ENCODE measurements around the gene MXRA8. TPM values are rescaled to one million over a fixed set of nuclear protein-coding genes. Genes with fewer than 3 reads are reported as not detected.

The MXRA8 gene
- total and polyA plus RNA-seq, 7 donors, result 7.2 to 24.3 (median 10.1) TPM

DNA sequence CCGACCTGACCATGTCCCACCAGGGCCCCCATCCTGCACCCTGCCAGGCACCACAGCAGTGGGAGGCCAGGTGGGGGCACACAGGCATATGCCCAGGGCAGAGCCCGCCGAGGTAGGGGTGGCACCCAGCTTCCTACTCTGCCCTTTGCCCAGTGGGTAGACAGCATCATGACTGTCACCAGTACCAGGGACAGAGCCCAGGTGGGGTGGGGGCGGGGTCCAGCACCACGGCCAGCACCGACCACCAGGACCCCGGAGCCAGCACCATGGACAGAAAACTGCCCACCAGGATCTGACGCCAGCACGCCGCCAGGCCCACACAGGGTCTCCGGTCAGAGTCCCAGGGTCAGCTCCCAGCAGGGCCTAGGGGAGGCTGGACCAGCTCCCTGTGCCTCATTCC is 23.5 kb downstream of the MXRA8 start:
- Histone ChIP-seq H3K36me3 (ENCODE audit: insufficient read depth in 1 of 2, low read depth in 1 of 2) (peaks cover 2 to 45% of the 10 kb centered on the region in 2 donors), H3K4me1 (peaks cover 28% of the 10 kb centered on the region), H3K27me3 (ENCODE audit: insufficient read depth in 3 of 3, low read length in 2 of 3) (no peaks in the 10 kb centered on the region), H3K9me3 (no peaks in the 10 kb centered on the region), H3K27ac (no peak overlapping the region), H3K4me3 (no peak overlapping the region)
- TF ChIP-seq CTCF (IDR thresholded peaks at IDR 0.05), result no peak
- intact Hi-C loops (cut with DNase I), result no loop called here
- ATAC-seq (no peak), DNase-seq (no peak)
- WGBS, 3 donors, result 59 to 65% (median 64%) methylated on average over 6 to 11 of the region's 11 CpGs

DNA sequence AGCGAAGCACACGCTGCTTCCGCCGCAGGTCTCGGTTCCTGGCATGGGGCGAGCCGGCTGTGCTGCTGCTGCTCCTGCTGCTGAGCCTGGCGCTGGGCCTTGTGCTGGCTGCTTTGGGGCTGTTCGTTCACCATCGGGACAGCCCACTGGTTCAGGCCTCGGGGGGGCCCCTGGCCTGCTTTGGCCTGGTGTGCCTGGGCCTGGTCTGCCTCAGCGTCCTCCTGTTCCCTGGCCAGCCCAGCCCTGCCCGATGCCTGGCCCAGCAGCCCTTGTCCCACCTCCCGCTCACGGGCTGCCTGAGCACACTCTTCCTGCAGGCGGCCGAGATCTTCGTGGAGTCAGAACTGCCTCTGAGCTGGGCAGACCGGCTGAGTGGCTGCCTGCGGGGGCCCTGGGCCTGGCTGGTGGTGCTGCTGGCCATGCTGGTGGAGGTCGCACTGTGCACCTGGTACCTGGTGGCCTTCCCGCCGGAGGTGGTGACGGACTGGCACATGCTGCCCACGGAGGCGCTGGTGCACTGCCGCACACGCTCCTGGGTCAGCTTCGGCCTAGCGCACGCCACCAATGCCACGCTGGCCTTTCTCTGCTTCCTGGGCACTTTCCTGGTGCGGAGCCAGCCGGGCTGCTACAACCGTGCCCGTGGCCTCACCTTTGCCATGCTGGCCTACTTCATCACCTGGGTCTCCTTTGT is 24.7 kb downstream of the MXRA8 start:
- WGBS, 3 donors, result 36 to 80% (median 51%) methylated on average over 32 to 36 of the region's 36 CpGs
- no peak overlapping the region for H3K4me3 ChIP-seq
- no peaks in the 10 kb centered on the region for H3K27me3 ChIP-seq (ENCODE audit: insufficient read depth in 3 of 3, low read length in 2 of 3)
- H3K4me1 ChIP-seq, result peaks cover 28% of the 10 kb centered on the region
- intact Hi-C loops (cut with DNase I), result no loop called here
- H3K9me3 ChIP-seq, result no peaks in the 10 kb centered on the region
- H3K27ac ChIP-seq, result no peak overlapping the region
- peaks cover 2 to 38% of the 10 kb centered on the region in 2 donors for H3K36me3 ChIP-seq (ENCODE audit: insufficient read depth in 1 of 2, low read depth in 1 of 2)
- ATAC-seq (peak; percentile 3 to 41 (median 20)), DNase-seq (peak; percentile 53 to 78)
- TF ChIP-seq CTCF (IDR thresholded peaks at IDR 0.05), result no peak

- WGBS, 3 donors, result 44 to 72% (median 49%) methylated on average over 40 to 48 of the region's 48 CpGs
- Histone ChIP-seq H3K9me3 (no peaks in the 10 kb centered on the region), H3K27ac (no peak overlapping the region), H3K4me3 (no peak overlapping the region), H3K36me3 (ENCODE audit: insufficient read depth in 1 of 2, low read depth in 1 of 2) (peaks cover 0 to 38% of the 10 kb centered on the region in 2 donors), H3K27me3 (ENCODE audit: insufficient read depth in 3 of 3, low read length in 2 of 3) (no peaks in the 10 kb centered on the region), H3K4me1 (peaks cover 28% of the 10 kb centered on the region)
- no peak for TF ChIP-seq CTCF (IDR thresholded peaks at IDR 0.05)
- peak; percentile 6 to 45 (median 28) for ATAC-seq
- DNase-seq, result no peak
- intact Hi-C loops (cut with DNase I), result no loop called here
These were observed 25.4 kb downstream of the MXRA8 start for GRCh38 chr1:1332774-1333480.

- Histone ChIP-seq H3K27me3 (ENCODE audit: insufficient read depth in 3 of 3, low read length in 2 of 3) (no peaks in the 10 kb centered on the region), H3K27ac (no peak overlapping the region), H3K9me3 (no peaks in the 10 kb centered on the region), H3K4me1 (peaks cover 28% of the 10 kb centered on the region), H3K4me3 (no peak overlapping the region), H3K36me3 (ENCODE audit: insufficient read depth in 1 of 2, low read depth in 1 of 2) (peaks cover 0 to 41% of the 10 kb centered on the region in 2 donors)
- intact Hi-C loops (cut with DNase I), result no loop called here
- TF ChIP-seq CTCF (IDR thresholded peaks at IDR 0.05), result no peak
- no peak for DNase-seq
- 70 to 81% (median 79%) methylated on average over 42 to 57 of the region's 57 CpGs for WGBS, 3 donors
- ATAC-seq, result peak in 3 of 4 donors; percentile 1 to 10 (median 5)
These were observed 26.2 kb downstream of the MXRA8 start for GRCh38 chr1:1332031-1332755.

All from psoas muscle (tissue), 8 donors.